ENCODE results near the gene P3H2.

Gene P3H2

DNA sequence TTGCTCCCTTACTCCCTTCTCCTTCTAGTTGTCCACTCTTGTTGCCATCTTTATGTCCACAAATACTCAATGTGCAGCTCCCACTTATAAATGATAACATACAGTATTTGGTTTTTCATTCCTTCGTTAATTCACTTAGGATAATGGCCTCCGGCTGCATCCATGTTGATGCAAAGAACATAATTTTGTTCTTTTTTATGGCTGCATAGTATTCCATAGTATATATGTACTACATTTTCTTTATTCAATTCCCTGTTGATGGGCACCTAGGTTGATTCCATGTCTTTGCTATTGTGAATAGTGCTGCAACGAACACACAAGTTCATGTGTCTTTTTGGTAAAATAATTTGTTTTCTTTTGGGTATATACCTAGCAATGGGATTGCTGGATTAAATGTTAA, 21.3 kb upstream of the P3H2 start:
- TF ChIP-seq CTCF (IDR thresholded peaks at IDR 0.05; ENCODE audit: low read depth, low read length): no peak
- TF ChIP-seq MYC (IDR thresholded peaks at IDR 0.05; ENCODE audit: low read depth, low read length): no peak
- TF ChIP-seq POLR2A (IDR thresholded peaks at IDR 0.05; ENCODE audit: extremely low read depth, insufficient read length): no peak
- TF ChIP-seq, protein P1, sequence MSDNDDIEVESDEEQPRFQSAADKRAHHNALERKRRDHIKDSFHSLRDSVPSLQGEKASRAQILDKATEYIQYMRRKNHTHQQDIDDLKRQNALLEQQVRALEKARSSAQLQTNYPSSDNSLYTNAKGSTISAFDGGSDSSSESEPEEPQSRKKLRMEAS (IDR thresholded peaks at IDR 0.05; ENCODE audit: low read depth, low read length): no peak
- no peak overlapping the region for H3K4me3 ChIP-seq (ENCODE audit: low read depth, low read length)
- no peak for DNase-seq (ENCODE audit: low read depth)

- TF ChIP-seq CTCF (IDR thresholded peaks at IDR 0.05; ENCODE audit: low read depth, low read length) (no peak), POLR2A (IDR thresholded peaks at IDR 0.05; ENCODE audit: extremely low read depth, insufficient read length) (no peak), MYC (IDR thresholded peaks at IDR 0.05; ENCODE audit: low read depth, low read length) (no peak)
- TF ChIP-seq, protein P1 (IDR thresholded peaks at IDR 0.05; ENCODE audit: low read depth, low read length): no peak
- H3K4me3 ChIP-seq (ENCODE audit: low read depth, low read length): no peak overlapping the region
- DNase-seq (ENCODE audit: low read depth): no peak
These were observed 18.7 kb upstream of the P3H2 start for GRCh38 chr3:190139365-190139764.

DNA sequence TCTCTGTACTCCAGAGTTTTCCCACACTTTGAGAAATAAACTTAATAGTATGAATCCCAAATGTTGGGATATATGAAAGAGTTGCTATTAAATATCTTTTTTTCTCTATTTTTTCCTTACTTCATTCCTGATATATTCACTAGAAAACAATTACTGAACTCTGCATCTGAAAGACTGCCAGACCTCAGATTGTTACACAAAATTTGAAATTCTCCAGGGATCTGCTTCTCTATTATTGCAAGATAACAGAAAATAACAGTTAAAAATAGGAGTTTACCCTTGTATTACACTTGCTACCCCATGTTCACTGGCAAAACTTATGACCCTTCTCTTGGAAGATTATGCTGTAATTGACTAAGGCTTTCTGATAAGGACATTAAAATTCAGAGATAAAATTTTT, 11.7 kb upstream of the P3H2 start:
- TF ChIP-seq, protein P1 (IDR thresholded peaks at IDR 0.05; ENCODE audit: low read depth, low read length): no peak
- TF ChIP-seq POLR2A (IDR thresholded peaks at IDR 0.05; ENCODE audit: extremely low read depth, insufficient read length) (no peak), CTCF (IDR thresholded peaks at IDR 0.05; ENCODE audit: low read depth, low read length) (no peak), MYC (IDR thresholded peaks at IDR 0.05; ENCODE audit: low read depth, low read length) (no peak)
- no peak overlapping the region for H3K4me3 ChIP-seq (ENCODE audit: low read depth, low read length)
- no peak for DNase-seq (ENCODE audit: low read depth)

DNA sequence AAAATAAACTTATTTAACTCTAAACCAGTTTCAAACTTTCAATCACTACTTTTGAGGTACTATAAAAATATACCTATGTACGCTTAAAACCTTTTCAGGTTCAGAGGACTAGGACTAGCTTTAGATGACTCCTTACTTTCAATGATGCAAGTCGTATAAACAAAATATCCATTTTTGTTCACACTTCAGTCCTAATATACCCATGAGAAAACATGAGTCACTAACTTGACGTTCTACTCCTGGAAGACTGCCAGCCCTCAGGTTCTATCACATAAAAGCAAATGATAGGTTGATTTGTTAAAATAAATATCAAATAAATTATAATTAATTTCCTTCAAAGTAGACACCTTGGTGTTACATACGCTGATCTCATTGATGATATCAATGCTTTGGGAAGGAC, 10.6 kb upstream of the P3H2 start:
- no peak for DNase-seq (ENCODE audit: low read depth)
- TF ChIP-seq, protein P1 (IDR thresholded peaks at IDR 0.05; ENCODE audit: low read depth, low read length): no peak
- TF ChIP-seq POLR2A (IDR thresholded peaks at IDR 0.05; ENCODE audit: extremely low read depth, insufficient read length) (no peak), CTCF (IDR thresholded peaks at IDR 0.05; ENCODE audit: low read depth, low read length) (no peak)
- no peak overlapping the region for H3K4me3 ChIP-seq (ENCODE audit: low read depth, low read length)

DNA sequence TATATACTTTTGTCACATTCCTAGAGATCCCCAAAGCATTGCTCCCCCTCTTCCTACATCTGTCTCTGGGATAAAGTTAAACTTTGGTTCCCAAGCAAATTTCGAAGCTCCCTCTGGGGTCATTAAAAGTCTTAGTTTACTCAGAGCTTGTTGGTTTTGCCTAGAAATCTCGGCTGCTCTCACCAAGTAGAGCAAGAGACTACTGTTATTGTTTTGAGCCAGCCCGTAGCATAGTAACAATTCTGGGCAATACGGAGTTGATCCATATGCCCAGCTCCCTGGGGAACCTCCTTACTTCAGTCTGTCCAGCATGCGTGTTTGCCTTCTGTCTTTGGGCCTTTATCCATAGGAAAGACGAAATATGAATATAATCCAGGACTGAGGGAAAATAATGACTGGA, 10.0 kb upstream of the P3H2 start:
- DNase-seq (ENCODE audit: low read depth): no peak
- no peak for TF ChIP-seq POLR2A (IDR thresholded peaks at IDR 0.05; ENCODE audit: extremely low read depth, insufficient read length)
- no peak for TF ChIP-seq CTCF (IDR thresholded peaks at IDR 0.05; ENCODE audit: low read depth, low read length)
- TF ChIP-seq, protein P1 (IDR thresholded peaks at IDR 0.05; ENCODE audit: low read depth, low read length): no peak
- no peak for TF ChIP-seq MYC (IDR thresholded peaks at IDR 0.05; ENCODE audit: low read depth, low read length)

DNA sequence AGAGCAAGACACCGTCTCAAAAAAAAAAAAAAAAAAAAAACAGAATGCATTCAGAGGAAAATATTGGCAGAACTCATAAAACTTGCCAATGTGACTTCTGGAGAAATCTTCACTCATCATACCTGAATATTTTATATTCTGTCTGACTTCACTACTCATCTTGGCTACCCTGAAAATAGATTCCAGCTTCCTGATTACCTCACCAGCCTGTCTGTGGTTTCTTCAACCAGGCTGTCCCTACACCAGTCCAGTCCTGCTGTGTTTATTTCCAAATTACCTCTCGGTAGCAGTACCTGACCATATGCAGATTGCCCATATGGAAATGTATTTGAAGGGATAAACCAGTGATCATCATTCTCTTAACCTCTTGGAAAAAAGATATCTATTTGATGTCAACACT, 9.3 kb upstream of the P3H2 start:
- DNase-seq (ENCODE audit: low read depth): no peak
- TF ChIP-seq CTCF (IDR thresholded peaks at IDR 0.05; ENCODE audit: low read depth, low read length) (no peak), POLR2A (IDR thresholded peaks at IDR 0.05; ENCODE audit: extremely low read depth, insufficient read length) (no peak), MYC (IDR thresholded peaks at IDR 0.05; ENCODE audit: low read depth, low read length) (no peak)
- TF ChIP-seq, protein P1 (IDR thresholded peaks at IDR 0.05; ENCODE audit: low read depth, low read length): no peak
- no peak overlapping the region for H3K4me3 ChIP-seq (ENCODE audit: low read depth, low read length)

More for the DNA sequence above, 10.0 kb upstream of the P3H2 start:
- H3K4me3 ChIP-seq (ENCODE audit: low read depth, low read length): no peak overlapping the region

Data from NB4 (cell line).